ENCODE measurements around the gene RNF145.
"Not testable (repeated sequence)": the region's sequence is repeated elsewhere in the genome, so short reads cannot be mapped to it uniquely, and the experiment has no call there.

Gene RNF145, protein sequence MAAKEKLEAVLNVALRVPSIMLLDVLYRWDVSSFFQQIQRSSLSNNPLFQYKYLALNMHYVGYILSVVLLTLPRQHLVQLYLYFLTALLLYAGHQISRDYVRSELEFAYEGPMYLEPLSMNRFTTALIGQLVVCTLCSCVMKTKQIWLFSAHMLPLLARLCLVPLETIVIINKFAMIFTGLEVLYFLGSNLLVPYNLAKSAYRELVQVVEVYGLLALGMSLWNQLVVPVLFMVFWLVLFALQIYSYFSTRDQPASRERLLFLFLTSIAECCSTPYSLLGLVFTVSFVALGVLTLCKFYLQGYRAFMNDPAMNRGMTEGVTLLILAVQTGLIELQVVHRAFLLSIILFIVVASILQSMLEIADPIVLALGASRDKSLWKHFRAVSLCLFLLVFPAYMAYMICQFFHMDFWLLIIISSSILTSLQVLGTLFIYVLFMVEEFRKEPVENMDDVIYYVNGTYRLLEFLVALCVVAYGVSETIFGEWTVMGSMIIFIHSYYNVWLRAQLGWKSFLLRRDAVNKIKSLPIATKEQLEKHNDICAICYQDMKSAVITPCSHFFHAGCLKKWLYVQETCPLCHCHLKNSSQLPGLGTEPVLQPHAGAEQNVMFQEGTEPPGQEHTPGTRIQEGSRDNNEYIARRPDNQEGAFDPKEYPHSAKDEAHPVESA

DNA sequence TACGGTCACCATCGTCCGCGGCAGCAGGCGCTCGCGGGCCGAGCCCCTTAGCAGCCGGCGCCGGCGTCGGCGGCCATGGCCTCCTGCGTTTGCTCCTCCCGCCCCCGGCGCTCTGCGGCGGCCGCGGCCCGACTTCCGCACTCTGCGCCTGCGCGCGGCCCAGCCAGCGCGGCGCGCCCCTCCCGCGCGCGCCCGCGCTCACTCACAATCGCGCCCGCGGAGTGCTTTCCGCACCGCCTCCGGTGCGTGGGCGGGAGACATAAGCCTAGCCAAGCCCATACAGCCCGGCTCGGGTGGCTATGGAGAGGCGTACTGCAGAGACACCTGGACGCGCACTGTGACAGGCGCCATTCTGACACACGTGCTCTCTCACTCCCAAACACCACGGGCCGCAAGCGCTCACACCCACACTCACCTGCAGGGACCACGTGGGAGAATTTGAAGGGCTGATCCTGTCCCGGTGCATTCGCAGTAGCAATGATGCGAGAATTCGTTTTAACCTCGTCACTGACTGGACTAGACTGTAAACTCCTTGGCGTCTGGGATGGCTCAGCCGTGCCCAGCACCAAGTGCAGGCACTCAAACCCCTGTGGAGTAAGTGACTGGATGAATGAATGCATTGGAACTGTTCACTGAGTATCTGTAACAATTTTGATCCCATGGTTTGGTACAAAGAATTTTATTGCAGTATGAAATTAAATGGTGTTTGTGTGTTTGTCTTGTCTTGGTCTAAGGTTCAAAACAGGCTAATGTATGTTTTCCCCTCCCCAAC lies at the start of gene RNF145:
TSS of gene RNF145 (minus strand) at position 116 of the 772 bp plus-strand sequence. CDS start 5,936 bp downstream, outside the sequence.
- DNase-seq = no peak

DNA sequence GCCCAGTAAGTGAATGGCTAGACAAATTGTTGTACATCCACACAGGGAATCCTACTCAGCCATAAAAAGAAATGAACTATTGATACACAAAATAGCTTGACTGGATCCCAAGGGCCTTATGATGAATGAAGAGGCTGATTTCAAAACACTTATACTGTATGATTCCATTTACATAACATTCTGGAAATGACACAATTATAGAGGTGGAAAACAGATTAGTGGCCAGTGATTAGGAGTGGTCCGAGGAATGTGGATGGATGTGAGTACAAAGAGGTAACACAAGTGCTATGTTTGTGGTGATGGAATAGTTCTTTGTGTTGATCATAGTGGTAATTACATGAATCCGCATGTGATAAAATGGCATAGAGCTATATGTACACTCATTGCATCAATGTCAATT lies 49.0 kb upstream of the RNF145 start:
- DNase-seq = no peak

DNA sequence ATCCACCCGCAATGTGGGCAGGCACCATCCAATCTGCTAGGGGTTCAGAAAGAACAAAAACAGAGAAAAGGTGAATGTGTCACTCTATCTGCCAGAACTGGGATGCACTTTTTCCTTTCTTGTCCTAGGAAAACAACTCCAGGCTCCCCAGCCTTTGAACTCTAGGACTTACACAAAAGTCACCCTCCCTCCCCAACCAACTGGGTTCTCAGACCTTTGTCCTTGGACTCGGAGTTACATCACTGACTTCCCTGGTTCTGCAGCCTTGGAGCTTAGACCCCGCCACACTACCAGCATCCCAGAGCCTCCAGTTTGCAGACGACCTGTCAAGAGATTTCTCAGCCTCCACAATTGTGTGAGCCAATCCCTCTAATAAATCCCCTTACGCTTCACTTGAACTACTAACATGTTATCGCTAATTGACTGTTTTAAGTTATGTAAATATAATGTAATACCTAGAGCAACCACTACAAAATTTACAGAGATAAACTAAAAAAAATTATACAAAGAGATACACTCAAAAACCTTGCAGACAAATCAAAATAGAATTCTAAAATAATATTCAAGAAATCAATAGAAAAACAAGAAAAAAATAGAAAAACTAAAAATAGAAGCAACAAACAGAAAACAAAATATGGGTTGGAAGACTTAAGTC lies 48.4 kb upstream of the RNF145 start:
- no peak for DNase-seq

DNA sequence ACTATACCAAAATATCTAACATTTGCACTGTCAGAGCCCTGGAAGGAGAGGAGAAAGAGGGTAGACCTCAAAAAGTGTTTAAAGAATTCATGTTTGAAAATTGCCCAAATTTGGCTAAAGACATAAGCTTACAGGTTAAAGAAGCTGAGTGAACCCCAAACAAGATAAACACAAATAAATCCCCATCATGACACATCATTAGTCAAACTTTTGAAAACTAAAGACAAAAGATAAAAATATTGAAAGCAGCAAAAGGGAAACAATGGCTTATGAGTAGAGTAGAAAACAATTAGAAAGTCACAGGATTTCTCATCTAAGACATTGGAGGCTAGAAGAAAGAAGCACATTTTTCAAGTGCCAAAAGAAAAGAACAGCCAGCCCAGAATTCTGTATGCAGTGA lies 47.7 kb upstream of the RNF145 start:
- no peak for DNase-seq

DNA sequence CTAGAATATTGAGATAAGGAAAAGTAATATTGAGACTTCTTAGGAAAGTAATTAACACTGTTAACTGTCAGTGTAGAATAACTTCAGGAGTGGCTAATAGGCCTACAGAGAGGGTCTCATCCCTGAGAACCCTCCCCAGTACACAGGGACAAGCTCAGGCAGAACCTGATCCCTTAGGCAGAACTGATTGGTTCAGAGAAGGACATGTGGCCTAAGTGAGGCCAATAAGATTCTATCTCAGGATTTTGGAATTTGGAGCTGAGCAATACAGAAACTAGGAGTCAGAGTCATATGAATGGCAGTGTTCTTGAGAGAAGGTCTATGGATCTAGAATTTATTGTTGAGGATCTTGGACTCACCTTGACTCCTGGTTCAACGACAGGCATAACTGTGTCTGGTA lies 42.8 kb upstream of the RNF145 start:
- no peak for DNase-seq

DNA sequence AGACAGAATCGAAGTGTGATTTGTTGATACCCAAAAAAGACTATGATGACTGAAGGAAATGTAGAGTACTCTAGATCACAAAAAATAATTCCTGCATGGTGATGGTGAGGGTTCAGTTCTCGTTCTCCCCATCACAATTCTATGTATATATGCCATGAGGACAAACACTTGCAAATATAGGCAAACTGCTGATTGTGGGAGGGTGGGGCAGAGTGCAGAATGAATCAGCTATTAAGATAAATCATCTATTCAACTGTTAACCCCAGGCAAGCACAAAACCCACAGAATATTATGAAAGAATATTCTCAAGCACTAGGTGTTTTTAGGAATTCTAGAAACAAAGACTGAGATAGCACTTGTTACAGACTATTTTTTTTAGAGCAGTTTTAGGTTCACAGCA lies 39.8 kb upstream of the RNF145 start:
- no peak for DNase-seq

DNA sequence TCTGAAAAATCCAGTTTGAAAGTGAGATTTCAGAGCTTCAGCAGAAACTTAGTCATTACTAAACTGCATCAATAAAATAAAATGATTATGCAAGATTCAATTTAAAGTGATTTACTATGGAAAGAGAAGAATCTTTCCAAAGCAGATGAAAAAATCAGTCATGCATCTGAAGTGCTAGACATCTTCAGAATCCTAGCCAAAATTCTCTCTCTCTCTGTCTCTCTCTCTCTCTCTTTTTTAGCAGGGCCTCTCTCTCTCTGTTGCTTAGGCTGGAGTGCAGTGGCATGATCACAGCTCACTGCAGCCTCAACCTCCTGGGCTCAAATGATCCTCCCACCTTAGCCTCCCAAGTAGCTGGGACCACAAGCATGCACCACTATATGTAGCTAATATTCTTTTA lies 35.5 kb upstream of the RNF145 start:
- DNase-seq = no peak

DNA sequence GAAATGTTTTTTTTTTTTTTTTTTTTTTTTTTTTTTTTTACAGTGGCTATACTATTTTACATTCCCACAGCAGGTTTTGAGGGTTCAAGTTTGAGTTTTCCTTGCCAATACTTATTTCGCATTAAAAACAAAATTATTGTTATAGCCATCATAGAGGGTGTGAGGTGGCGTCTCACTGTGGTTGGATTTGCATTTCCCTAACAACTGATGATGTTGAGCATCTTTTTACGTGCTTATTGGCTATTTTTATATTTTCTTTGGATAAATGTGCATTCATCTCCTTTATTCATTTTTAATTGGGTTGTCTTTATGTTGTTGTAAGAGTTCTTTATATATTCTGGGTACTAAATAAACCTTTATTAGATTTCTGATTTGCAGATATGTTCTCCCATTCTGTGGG lies 34.8 kb upstream of the RNF145 start:
- no peak for DNase-seq

DNA sequence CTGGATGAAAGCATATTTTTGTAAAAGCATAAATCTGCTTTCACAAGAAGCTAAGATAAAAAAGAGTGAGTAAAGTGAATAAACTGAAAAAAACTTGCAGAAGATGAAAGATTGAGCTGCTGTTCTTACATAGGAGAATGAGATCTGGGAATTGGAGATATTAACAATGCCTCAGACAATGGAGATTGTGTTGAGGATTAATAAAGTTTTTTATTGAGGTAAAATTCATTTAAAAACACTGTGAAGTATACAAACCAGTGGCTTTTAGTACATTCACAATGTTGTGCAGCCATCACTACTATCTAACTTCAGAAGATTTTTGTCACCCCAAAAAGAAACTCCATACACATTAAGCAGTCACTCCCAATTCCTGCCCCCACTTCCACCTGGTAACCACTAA lies 34.0 kb upstream of the RNF145 start:
- DNase-seq = no peak

DNA sequence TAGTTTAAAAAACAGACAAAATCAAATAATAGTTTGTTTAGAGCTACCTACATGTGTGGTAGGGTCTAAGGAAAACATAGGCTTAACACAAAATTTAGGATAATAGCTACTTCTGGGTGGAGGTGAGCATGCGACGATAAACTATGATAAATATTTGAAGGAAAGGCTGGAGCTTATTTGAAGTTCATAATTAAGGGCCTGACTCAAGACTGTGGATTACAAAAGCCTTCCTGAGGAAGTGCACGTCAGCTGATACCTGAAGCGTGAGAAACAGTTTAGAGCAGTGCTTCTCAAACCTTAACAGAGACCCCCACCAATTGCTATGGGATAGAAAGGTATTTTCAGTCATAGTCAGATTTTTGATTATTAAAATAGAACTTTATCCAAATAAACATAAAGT lies 33.3 kb upstream of the RNF145 start:
- DNase-seq = no peak

DNA sequence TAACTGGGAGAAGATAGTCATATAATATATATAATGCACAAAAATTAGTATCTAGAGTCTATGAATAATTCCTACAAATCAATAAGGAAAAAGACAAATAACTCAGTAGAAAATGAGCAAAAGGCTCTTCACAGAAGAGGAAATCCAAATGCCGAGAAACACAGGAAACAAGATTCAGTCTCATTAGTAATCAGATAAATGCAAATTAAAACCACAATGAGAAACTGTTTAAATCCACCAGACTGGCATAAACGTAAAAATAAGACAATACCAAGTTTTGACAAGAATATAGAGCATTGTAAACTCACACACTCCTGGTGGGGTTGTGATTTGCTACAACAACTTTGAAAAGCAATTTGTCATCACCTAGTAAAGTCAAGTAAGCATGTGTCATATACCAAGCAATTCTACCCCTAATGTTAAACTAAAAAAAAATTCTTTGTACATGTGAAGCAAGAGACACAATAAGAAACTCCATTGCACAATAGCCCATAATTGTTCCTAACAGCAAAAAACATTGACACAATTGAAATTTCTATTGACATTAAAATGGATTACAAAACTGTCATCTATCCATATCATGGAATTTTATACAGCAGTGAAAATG lies 32.7 kb upstream of the RNF145 start:
- DNase-seq = no peak

DNA sequence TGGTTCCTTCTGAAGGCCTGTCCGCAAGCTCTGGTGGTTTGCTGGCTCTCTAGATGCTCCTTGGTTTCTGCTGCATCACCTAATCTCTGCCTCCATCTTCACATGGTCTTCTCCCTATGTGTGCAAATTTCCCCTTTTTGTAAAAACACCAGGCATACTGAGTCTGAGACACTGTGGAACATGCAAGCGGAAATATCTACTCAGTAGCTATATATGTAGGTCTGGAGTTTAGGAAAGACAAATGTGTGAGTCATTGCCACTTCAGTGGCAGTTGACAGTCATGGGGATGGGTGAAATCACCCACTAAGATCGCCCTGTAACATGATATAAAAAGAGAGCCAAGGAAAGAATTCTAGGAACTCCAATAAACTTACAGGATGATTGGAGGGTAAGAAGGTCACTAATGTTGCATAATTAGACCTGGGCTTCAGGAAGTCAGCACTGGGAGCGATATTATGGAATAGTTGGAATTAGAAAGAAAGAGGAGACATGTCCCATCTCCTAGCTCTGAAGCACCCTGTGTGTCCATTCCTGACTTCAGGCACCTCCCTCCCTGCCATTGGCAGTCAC lies 31.0 kb upstream of the RNF145 start:
- no peak for DNase-seq

DNA sequence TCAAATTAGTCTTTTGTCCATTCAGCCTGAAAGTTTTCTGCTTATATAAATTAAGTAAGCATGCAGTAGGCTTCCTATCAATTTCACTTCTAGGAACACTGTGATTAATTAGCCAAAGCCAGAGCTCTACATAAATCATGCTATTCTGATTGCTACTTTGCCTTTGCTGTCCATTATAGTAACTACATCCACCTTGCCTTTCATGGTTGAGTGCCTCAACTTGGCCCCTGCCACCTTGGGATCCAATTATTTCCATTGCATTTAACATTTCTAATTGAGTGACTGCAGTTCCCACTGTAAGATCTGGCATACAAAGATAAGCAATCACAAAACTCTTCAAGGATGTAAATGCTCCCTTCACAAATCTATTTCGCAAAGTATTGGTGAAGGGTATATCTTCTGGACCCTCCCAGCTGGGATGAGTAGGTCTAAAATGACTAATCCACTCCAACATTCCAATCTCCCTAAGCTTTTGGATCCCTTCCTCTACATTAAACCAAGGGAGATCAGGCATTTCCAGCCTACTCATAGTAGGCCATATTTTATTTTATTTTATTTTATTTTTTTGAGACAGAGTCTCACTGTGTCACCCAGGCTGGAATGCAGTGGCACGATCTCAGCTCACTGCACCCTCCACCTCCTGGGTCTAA lies 26.6 kb upstream of the RNF145 start:
- not testable (repeated sequence) for DNase-seq

DNA sequence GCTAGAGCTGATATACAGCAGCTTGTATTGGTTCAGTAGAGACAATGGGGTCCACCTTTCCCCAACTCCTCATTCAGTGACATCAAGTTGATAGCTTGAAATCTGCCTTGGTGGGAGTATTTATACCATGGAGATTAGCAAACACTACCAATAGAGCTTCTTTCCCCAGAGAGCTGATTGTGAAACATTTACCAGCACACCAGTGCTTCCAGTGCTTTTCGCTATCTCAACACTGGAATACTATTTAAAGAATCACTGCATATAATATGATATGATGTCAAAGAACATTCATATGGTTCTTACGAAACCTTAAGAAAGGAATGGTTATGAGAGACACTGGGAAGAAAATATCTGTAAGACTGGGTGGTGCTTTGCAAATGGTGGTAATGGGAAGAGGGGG lies 21.8 kb upstream of the RNF145 start:
- DNase-seq = no peak

DNA sequence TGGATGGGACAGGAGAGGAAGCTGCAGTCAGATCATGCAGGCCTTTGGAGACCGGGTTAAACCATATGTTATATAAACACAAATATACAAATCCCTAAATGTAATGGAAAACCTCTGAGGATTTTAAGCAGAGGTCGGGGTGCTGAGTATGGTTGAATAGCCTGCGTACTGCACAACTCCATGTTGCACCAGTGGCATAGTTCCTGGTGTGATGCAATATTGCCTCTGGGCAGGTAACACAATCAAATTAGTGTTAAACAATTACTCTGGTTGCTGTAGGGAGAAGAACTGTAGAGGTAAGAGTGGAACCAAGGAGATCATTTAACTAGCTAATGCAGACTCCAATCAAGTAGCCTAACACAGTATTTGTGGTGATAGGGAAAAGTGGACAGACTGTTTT lies 21.3 kb upstream of the RNF145 start:
- DNase-seq = no peak

DNA sequence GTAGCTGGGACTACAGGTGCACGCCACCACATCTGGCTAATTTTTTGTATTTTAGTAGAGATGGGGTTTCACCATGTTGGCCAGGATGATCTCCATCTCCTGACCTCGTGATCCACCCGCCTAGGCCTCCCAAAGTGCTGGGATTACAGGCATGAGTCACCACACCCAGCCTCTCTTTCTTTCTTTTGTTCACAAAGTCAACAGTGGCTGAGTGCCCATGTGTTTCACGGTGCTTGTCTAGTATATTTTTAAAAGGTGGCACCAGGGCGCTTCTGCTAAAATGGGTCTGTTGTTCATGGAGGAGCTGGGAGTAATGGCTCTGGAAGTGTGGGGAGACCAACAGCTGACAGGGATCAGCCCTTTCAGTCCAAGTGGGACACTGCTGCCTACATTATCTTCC lies 18.7 kb upstream of the RNF145 start:
- DNase-seq = not testable (repeated sequence)

DNA sequence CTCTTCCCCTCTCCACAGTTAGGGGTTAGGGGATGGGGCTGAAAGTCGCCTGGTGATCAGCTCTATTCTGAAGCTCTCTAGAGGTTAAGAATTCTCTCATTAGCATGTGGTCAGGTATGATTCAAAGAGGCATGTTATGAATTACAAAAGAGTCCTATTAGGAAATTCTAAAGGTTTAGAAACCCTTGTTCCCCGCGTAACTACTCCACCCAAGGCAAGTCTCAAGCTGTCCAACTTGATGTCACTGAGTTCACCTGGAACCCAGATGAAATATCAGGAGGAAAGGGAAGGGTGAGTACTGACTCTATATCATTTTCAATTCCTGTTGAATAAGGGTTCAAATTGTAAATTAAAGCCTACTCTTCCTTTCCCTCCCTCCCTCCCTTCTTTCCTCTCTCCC lies 18.1 kb upstream of the RNF145 start:
- no peak for DNase-seq

DNA sequence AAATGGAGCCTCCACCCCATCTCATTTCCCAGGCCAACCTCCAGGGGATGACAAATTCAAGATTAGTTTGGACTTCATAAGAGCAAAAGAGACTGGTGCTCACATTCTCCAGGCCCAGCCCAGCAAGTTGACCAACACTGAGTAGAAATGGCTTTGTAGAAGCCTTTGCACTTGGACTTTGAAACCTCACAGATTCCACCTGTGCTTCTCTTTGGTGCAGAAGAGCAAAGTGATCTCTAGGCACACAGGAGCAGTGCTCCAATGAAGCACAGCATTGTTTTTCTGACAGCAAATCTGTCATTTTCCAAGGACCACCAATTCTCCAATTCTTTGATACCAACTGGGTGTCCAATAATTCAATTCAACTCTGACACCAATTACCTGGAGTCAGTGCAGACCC lies 17.1 kb upstream of the RNF145 start:
- no peak for DNase-seq

DNA sequence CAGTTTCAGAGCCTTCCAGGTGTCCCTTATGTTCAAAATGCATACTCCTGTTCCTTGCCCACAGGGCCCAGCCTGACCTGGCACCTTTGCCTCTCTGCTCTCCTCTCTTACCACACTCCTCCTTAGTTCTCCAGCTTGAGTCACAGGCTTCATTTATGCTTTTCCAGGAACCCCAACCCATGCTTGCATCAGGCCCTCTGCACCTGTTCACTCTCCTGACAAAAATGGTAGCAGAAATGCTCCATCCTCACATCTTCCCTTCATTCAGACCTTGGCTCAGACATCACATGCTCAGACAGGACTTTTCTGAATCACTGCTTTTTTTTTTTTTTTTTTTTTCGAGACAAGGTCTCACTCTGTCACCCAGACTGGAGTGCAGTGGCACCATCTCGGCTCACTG lies 15.1 kb upstream of the RNF145 start:
- DNase-seq = no peak

DNA sequence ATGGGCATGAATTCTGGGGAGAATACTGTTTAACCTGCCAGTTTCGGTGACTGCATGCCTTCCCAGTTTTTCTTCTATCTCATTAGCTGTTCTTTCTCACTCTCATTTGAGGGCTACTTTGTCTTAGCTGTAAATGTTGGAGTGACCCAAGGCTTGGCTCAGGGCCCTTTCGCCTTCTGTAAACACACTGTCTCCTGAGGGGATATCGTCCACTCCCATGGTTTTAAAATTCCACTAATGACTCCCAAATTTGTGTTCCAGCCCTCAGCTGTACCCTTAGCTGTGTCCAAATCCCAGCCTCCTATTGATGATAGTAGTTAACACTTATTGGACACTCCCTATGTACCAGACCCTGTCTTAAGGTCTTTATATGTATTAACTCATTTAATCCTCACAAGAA lies 14.1 kb upstream of the RNF145 start:
- DNase-seq = no peak

DNA sequence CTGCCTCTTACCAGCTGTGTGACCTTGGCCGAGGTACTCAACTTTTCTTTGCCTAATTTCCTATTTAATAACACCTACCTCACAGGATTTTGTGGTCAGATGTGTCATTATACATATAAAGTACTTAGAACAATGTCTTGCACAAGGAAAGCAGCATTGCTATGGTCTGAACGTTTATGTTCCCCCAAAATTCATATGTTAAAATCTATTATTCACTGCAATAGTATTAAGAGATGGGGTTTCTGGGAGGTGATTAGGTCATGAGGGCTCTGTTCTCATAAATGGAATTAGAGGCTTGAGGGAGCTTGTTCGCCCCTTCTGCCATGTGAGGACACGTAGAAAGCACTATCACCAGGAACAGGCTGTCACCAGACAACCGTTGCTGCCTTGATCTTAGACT lies 10.9 kb upstream of the RNF145 start:
- no peak for DNase-seq

DNA sequence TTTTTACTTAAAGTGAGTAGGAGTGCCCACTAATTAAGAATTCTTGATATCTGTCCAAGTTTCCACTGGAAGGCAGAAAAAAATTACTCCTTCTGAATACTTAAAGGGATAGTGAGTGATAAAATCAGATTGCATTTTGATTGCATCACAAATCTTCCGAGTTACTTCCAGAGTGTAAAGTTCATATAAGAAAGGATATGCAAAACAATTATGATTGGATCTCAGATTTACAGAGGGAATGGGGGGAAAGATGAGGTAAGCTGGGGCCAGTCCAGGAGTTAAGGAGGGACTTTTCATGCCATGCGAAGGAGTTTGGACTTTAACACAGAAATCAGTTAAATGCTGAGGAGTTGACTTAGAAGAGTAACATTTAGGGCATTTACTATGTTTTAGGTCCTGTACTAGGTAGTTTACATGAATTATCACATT lies 9.3 kb upstream of the RNF145 start:
- no peak for DNase-seq
